ENCODE results near the gene REST. TPM values are rescaled to one million over a fixed set of nuclear protein-coding genes. Genes with fewer than 3 reads are reported as not detected.

REST gene
- polyA plus RNA-seq, 3 donors = 6.3 to 71.2 (median 44.2) TPM

DNA sequence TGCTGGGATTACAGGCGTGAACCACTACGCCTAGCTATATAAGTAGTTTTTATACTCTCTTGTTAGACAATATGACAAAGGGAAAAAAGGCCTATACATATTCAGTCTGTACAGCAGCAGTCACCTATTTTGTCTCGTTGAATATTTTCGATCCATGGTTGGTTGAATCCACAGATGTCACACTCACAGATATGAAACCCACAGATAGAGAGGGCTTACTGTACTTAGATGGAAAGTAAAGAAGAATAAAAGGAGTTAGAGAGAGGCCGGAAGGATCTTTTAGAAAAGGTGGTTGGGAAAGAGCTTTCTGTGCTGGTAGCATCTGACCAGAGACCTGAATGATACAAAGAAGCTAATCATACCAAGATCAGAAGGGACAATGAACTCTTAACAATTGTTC is 47.9 kb upstream of the REST start:
- H4K20me1 ChIP-seq (ENCODE audit: insufficient read depth, low read length) = no peaks in the 10 kb centered on the region
- 40% methylated on average over 1 of the region's 5 CpGs for WGBS (ENCODE audit: insufficient coverage)

DNA sequence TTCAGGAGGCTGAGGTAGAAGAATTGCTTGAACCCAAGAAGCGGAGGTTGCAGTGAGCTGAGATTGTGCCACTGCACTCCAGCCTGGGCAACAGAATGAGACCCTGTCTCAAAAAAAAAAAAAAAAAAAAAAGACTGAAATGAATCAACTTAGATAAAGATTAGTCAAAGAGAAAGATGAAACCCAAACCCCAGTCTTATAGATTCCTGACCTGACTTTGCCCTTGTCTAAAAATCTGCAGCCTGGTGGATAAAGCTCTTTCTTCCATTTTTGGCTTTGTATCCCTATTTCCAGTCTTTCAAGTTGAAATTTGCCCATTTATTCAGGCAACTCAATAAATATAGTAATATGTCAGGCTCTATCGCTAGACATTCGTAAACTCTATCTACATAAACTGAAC is 46.9 kb upstream of the REST start:
- WGBS (ENCODE audit: insufficient coverage) = 83% methylated on average over 1 of the region's 3 CpGs
- no peak overlapping the region for H3K9ac ChIP-seq (ENCODE audit: insufficient read depth, low read length, poor library complexity, severe bottlenecking)

More for the DNA sequence above, 47.9 kb upstream of the REST start:
- H3K9me3 Mint-ChIP-seq = peaks cover 0 to 3% (median 0%) of the 10 kb centered on the region in 7 donors
- H3K27ac Mint-ChIP-seq = no peak overlapping the region
- H3K27me3 Mint-ChIP-seq (ENCODE audit: low read depth in 3 of 3) = peaks cover 0 to 3% (median 0%) of the 10 kb centered on the region in 3 donors
- no peak overlapping the region for H3K4me3 Mint-ChIP-seq
- H3K4me3 ChIP-seq (replicated peaks in 1 of 3; ENCODE audit: low read depth in 2 of 3, low read length in 3 of 3) = no peak overlapping the region
- no peaks in the 10 kb centered on the region for H3K36me3 ChIP-seq (replicated peaks in 1 of 2; ENCODE audit: control insufficient read depth in 1 of 2, insufficient read depth in 2 of 2, low read length in 2 of 2)
- H3K79me2 ChIP-seq (ENCODE audit: insufficient read depth, low read length) = no peaks in the 10 kb centered on the region
- peaks cover 26% of the 10 kb centered on the region for H3K4me1 Mint-ChIP-seq
- no peak overlapping the region for H3K9ac ChIP-seq (ENCODE audit: insufficient read depth, low read length, poor library complexity, severe bottlenecking)
- no peak overlapping the region for H3K27ac ChIP-seq (ENCODE audit: low read depth in 1 of 2, low read length in 2 of 2)
- TF ChIP-seq, protein P1, sequence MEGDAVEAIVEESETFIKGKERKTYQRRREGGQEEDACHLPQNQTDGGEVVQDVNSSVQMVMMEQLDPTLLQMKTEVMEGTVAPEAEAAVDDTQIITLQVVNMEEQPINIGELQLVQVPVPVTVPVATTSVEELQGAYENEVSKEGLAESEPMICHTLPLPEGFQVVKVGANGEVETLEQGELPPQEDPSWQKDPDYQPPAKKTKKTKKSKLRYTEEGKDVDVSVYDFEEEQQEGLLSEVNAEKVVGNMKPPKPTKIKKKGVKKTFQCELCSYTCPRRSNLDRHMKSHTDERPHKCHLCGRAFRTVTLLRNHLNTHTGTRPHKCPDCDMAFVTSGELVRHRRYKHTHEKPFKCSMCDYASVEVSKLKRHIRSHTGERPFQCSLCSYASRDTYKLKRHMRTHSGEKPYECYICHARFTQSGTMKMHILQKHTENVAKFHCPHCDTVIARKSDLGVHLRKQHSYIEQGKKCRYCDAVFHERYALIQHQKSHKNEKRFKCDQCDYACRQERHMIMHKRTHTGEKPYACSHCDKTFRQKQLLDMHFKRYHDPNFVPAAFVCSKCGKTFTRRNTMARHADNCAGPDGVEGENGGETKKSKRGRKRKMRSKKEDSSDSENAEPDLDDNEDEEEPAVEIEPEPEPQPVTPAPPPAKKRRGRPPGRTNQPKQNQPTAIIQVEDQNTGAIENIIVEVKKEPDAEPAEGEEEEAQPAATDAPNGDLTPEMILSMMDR (IDR thresholded peaks at IDR 0.05) = no peak
- no peak for DNase-seq
- H3K4me1 ChIP-seq (ENCODE audit: control insufficient read depth in 1 of 2, insufficient read depth in 2 of 2, low read length in 2 of 2) = peaks cover 8 to 16% of the 10 kb centered on the region in 2 donors
- intact Hi-C loops (cut with micrococcal nuclease) = no loop called here
- no peak overlapping the region for H2AFZ ChIP-seq (ENCODE audit: insufficient read depth, low read depth, low read length, poor library complexity, severe bottlenecking)
- no peaks in the 10 kb centered on the region for H3K27me3 ChIP-seq (ENCODE audit: control insufficient read depth in 2 of 2, insufficient read depth in 2 of 2, low read length in 2 of 2)
- H3K9me3 ChIP-seq (replicated peaks in 1 of 2; ENCODE audit: control insufficient read depth in 1 of 2, insufficient read depth in 1 of 2, low read length in 2 of 2) = no peaks in the 10 kb centered on the region
- H3K4me2 ChIP-seq (replicated peaks; ENCODE audit: extremely low read depth, low read length, poor library complexity, severe bottlenecking) = no peak overlapping the region
- no peaks in the 10 kb centered on the region for H3K36me3 Mint-ChIP-seq

More for the DNA sequence above, 46.9 kb upstream of the REST start:
- no peaks in the 10 kb centered on the region for H3K36me3 Mint-ChIP-seq
- H3K4me3 Mint-ChIP-seq = no peak overlapping the region
- H3K27me3 Mint-ChIP-seq (ENCODE audit: low read depth in 3 of 3) = peaks cover 0 to 4% (median 0%) of the 10 kb centered on the region in 3 donors
- Histone ChIP-seq H4K20me1 (ENCODE audit: insufficient read depth, low read length) (no peaks in the 10 kb centered on the region), H3K36me3 (replicated peaks in 1 of 2; ENCODE audit: control insufficient read depth in 1 of 2, insufficient read depth in 2 of 2, low read length in 2 of 2) (no peaks in the 10 kb centered on the region), H3K79me2 (ENCODE audit: insufficient read depth, low read length) (no peaks in the 10 kb centered on the region), H3K27me3 (ENCODE audit: control insufficient read depth in 2 of 2, insufficient read depth in 2 of 2, low read length in 2 of 2) (no peaks in the 10 kb centered on the region), H2AFZ (ENCODE audit: insufficient read depth, low read depth, low read length, poor library complexity, severe bottlenecking) (no peak overlapping the region), H3K4me3 (replicated peaks in 1 of 3; ENCODE audit: low read depth in 2 of 3, low read length in 3 of 3) (no peak overlapping the region), H3K9me3 (replicated peaks in 1 of 2; ENCODE audit: control insufficient read depth in 1 of 2, insufficient read depth in 1 of 2, low read length in 2 of 2) (no peaks in the 10 kb centered on the region), H3K4me1 (ENCODE audit: control insufficient read depth in 1 of 2, insufficient read depth in 2 of 2, low read length in 2 of 2) (peaks cover 8 to 16% of the 10 kb centered on the region in 2 donors), H3K4me2 (replicated peaks; ENCODE audit: extremely low read depth, low read length, poor library complexity, severe bottlenecking) (no peak overlapping the region), H3K27ac (ENCODE audit: low read depth in 1 of 2, low read length in 2 of 2) (no peak overlapping the region)
- intact Hi-C loops (cut with micrococcal nuclease) = no loop called here
- peaks cover 0 to 3% (median 0%) of the 10 kb centered on the region in 7 donors for H3K9me3 Mint-ChIP-seq
- peaks cover 26% of the 10 kb centered on the region for H3K4me1 Mint-ChIP-seq
- TF ChIP-seq, protein P1 (IDR thresholded peaks at IDR 0.05) = no peak
- H3K27ac Mint-ChIP-seq = no peak overlapping the region
- no peak for DNase-seq
